ENCODE data around the gene ANKS1B. TPM values are rescaled to one million over a fixed set of nuclear protein-coding genes. Genes with fewer than 3 reads are reported as not detected.

The ANKS1B gene
- total and polyA plus RNA-seq, 10 of the 15 experiments (the other 5 are each of a cell fraction or from before 2014, with no cell fraction given) = 0.16 to 1.3 (median 0.82) TPM; not detected in 7

DNA sequence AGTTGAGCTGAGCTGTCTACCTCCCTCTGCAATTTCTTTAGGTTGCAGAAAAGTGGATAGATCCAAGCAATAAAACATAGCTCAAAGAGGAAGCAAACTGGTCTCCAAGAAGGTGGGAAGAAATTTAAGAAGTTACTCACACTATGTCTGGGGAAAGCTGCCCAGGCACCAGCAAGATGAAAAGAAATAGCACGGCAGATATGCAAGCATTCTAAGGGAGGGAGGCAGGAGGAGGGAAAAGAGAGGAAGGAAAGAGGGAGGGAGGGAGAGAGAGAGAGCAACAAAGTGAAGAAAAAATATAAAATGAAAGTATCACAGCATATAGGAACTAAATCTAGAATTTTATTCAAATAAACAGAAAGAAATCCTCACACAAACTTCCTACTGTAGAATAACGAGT, 1099.0 kb downstream of the ANKS1B start (continued):
- TF ChIP-seq, protein P1, sequence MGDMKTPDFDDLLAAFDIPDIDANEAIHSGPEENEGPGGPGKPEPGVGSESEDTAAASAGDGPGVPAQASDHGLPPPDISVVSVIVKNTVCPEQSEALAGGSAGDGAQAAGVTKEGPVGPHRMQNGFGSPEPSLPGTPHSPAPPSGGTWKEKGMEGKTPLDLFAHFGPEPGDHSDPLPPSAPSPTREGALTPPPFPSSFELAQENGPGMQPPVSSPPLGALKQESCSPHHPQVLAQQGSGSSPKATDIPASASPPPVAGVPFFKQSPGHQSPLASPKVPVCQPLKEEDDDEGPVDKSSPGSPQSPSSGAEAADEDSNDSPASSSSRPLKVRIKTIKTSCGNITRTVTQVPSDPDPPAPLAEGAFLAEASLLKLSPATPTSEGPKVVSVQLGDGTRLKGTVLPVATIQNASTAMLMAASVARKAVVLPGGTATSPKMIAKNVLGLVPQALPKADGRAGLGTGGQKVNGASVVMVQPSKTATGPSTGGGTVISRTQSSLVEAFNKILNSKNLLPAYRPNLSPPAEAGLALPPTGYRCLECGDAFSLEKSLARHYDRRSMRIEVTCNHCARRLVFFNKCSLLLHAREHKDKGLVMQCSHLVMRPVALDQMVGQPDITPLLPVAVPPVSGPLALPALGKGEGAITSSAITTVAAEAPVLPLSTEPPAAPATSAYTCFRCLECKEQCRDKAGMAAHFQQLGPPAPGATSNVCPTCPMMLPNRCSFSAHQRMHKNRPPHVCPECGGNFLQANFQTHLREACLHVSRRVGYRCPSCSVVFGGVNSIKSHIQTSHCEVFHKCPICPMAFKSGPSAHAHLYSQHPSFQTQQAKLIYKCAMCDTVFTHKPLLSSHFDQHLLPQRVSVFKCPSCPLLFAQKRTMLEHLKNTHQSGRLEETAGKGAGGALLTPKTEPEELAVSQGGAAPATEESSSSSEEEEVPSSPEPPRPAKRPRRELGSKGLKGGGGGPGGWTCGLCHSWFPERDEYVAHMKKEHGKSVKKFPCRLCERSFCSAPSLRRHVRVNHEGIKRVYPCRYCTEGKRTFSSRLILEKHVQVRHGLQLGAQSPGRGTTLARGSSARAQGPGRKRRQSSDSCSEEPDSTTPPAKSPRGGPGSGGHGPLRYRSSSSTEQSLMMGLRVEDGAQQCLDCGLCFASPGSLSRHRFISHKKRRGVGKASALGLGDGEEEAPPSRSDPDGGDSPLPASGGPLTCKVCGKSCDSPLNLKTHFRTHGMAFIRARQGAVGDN (IDR thresholded peaks at IDR 0.05) = no peak
- TF ChIP-seq LARP7 (IDR thresholded peaks at IDR 0.05) (no peak), EED (IDR thresholded peaks at IDR 0.05; ENCODE audit: low read depth) (no peak)
- TF ChIP-seq, protein P2, sequence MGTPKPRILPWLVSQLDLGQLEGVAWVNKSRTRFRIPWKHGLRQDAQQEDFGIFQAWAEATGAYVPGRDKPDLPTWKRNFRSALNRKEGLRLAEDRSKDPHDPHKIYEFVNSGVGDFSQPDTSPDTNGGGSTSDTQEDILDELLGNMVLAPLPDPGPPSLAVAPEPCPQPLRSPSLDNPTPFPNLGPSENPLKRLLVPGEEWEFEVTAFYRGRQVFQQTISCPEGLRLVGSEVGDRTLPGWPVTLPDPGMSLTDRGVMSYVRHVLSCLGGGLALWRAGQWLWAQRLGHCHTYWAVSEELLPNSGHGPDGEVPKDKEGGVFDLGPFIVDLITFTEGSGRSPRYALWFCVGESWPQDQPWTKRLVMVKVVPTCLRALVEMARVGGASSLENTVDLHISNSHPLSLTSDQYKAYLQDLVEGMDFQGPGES (IDR thresholded peaks at IDR 0.05) = no peak
- TF ChIP-seq, protein P3, sequence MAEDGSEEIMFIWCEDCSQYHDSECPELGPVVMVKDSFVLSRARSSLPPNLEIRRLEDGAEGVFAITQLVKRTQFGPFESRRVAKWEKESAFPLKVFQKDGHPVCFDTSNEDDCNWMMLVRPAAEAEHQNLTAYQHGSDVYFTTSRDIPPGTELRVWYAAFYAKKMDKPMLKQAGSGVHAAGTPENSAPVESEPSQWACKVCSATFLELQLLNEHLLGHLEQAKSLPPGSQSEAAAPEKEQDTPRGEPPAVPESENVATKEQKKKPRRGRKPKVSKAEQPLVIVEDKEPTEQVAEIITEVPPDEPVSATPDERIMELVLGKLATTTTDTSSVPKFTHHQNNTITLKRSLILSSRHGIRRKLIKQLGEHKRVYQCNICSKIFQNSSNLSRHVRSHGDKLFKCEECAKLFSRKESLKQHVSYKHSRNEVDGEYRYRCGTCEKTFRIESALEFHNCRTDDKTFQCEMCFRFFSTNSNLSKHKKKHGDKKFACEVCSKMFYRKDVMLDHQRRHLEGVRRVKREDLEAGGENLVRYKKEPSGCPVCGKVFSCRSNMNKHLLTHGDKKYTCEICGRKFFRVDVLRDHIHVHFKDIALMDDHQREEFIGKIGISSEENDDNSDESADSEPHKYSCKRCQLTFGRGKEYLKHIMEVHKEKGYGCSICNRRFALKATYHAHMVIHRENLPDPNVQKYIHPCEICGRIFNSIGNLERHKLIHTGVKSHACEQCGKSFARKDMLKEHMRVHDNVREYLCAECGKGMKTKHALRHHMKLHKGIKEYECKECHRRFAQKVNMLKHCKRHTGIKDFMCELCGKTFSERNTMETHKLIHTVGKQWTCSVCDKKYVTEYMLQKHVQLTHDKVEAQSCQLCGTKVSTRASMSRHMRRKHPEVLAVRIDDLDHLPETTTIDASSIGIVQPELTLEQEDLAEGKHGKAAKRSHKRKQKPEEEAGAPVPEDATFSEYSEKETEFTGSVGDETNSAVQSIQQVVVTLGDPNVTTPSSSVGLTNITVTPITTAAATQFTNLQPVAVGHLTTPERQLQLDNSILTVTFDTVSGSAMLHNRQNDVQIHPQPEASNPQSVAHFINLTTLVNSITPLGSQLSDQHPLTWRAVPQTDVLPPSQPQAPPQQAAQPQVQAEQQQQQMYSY (CRISPR knock-in tag; IDR thresholded peaks at IDR 0.05) = no peak
